HL-60 (cell line): ENCODE measurements around the gene SLC25A19.

Source experiments
- DNase-seq, 2 experiments: peaks; one replicate each; pipeline ENCODE4 v3.0.0-alpha.2; 2010 to 2020; ENCODE audit warnings: low read depth in 1 of 2, low spot score in 1 of 2
- H3K27ac ChIP-seq: fragments of 250-450 bp; sonication (Bioruptor Pico); replicated peaks from 2 replicates; pipeline ENCODE4 v1.5.1; 2020; ENCODE audit warnings: mild to moderate bottlenecking, moderate library complexity
- H3K27me3 ChIP-seq: fragments of 250-450 bp; sonication (Bioruptor Pico); 2 replicates; pipeline ENCODE4 v1.5.1; 2021; ENCODE audit warnings: mild to moderate bottlenecking, moderate library complexity; ENCODE audit not compliant: insufficient read depth, poor library complexity, severe bottlenecking
- H3K4me3 ChIP-seq: replicated peaks from 2 replicates; pipeline ENCODE4 v1.5.1; 2011; ENCODE audit warnings: mild to moderate bottlenecking, control low read depth, low read length; ENCODE audit not compliant: insufficient read depth
- GABPA ChIP-seq: IDR thresholded peaks from 2 replicates; pipeline ENCODE4 v1.6.1; 2012; ENCODE audit warnings: low read depth
- POLR2AphosphoS5 ChIP-seq: IDR thresholded peaks from 2 replicates; pipeline ENCODE4 v1.6.1; 2012; ENCODE audit warnings: low read depth
- SPI1 ChIP-seq: IDR thresholded peaks from 2 replicates; pipeline ENCODE4 v1.6.1; 2012; ENCODE audit warnings: low read depth, mild to moderate bottlenecking, borderline replicate concordance
- TF ChIP-seq, protein P1 (sequence below): IDR thresholded peaks from 2 replicates; pipeline ENCODE4 v1.6.1; 2012; ENCODE audit warnings: low read depth; ENCODE audit not compliant: insufficient replicate concordance
- TF ChIP-seq, protein P2 (sequence below): IDR thresholded peaks from one replicate; pipeline ENCODE4 v1.5.1; 2011; ENCODE audit warnings: low read length, control low read depth, inconsistent platforms; ENCODE audit not compliant: insufficient read depth

The SLC25A19 gene

DNA sequence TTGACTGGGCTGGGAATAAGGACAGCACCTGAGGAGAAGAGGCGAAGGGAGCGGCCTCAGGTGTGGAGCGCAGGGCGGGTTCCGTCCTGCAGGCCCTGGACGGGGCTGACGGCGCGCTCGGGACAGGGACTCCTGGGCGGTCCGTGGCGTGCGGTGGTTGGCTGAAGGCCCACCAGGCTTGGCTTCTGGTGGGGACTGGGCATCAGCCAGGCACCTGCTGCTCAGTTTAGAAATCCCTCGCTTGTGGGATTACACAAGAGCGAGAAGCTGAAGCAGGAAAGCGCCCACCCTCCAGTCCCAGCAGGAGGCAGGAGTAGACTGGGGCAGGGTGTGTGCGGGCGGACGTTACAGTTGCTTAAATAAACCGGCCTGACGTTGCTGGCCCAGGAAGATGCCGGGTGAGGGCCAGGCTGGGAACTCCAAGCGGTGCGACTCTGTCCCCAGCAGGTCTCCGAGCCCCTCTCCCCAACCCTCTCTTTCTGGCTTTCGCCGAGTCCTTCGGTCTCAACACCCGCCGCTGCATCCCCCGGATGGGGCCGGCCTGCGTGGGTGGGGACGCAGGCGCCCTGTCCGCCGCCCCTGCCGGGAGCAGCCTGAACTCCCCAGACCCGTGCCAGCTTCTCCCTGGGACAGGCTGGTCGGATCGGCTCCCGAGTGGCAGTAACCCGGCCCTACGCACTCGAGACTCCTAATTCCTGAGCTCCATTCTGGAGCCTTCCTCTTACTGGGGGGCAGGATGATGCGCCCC lies 18.8 kb downstream of the SLC25A19 start:
- peak overlapping the region; percentile 74 for H3K4me3 ChIP-seq
- no peaks in the 10 kb centered on the region for H3K27me3 ChIP-seq
- H3K27ac ChIP-seq: peak overlapping the region; percentile 88
- peak; percentile 73 to 86 for DNase-seq
- TF ChIP-seq, protein P1, sequence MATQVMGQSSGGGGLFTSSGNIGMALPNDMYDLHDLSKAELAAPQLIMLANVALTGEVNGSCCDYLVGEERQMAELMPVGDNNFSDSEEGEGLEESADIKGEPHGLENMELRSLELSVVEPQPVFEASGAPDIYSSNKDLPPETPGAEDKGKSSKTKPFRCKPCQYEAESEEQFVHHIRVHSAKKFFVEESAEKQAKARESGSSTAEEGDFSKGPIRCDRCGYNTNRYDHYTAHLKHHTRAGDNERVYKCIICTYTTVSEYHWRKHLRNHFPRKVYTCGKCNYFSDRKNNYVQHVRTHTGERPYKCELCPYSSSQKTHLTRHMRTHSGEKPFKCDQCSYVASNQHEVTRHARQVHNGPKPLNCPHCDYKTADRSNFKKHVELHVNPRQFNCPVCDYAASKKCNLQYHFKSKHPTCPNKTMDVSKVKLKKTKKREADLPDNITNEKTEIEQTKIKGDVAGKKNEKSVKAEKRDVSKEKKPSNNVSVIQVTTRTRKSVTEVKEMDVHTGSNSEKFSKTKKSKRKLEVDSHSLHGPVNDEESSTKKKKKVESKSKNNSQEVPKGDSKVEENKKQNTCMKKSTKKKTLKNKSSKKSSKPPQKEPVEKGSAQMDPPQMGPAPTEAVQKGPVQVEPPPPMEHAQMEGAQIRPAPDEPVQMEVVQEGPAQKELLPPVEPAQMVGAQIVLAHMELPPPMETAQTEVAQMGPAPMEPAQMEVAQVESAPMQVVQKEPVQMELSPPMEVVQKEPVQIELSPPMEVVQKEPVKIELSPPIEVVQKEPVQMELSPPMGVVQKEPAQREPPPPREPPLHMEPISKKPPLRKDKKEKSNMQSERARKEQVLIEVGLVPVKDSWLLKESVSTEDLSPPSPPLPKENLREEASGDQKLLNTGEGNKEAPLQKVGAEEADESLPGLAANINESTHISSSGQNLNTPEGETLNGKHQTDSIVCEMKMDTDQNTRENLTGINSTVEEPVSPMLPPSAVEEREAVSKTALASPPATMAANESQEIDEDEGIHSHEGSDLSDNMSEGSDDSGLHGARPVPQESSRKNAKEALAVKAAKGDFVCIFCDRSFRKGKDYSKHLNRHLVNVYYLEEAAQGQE: peak; percentile 33
- TF ChIP-seq GABPA (no peak), SPI1 (no peak), POLR2AphosphoS5 (peak; percentile 67)
- TF ChIP-seq, protein P2, sequence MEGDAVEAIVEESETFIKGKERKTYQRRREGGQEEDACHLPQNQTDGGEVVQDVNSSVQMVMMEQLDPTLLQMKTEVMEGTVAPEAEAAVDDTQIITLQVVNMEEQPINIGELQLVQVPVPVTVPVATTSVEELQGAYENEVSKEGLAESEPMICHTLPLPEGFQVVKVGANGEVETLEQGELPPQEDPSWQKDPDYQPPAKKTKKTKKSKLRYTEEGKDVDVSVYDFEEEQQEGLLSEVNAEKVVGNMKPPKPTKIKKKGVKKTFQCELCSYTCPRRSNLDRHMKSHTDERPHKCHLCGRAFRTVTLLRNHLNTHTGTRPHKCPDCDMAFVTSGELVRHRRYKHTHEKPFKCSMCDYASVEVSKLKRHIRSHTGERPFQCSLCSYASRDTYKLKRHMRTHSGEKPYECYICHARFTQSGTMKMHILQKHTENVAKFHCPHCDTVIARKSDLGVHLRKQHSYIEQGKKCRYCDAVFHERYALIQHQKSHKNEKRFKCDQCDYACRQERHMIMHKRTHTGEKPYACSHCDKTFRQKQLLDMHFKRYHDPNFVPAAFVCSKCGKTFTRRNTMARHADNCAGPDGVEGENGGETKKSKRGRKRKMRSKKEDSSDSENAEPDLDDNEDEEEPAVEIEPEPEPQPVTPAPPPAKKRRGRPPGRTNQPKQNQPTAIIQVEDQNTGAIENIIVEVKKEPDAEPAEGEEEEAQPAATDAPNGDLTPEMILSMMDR: peak; percentile 0

DNA sequence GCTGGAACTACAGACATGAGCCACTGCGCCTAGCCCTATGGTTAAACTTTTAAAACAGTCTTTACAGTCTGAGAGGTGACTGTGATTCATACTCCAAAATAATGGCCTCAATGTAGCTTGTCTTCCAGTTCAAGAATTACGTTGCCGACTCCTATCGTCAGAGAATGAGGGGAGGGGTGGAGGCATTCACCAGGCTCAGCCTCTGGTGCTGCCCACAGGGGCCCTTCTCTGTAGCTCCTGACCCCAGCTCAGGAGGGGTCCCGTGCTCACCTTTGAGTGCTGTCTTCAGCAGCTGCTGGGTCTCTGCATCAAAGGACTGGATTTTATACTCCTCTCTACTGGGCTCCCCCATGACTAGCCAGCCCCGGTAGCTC lies 19.4 kb downstream of the SLC25A19 start:
- DNase-seq: no peak
- Histone ChIP-seq H3K27ac (peak overlapping the region; percentile 88), H3K4me3 (peak overlapping the region; percentile 74), H3K27me3 (no peaks in the 10 kb centered on the region)
- TF ChIP-seq SPI1 (no peak), POLR2AphosphoS5 (no peak), GABPA (no peak)
- TF ChIP-seq, protein P1: no peak
- TF ChIP-seq, protein P2: no peak

DNA sequence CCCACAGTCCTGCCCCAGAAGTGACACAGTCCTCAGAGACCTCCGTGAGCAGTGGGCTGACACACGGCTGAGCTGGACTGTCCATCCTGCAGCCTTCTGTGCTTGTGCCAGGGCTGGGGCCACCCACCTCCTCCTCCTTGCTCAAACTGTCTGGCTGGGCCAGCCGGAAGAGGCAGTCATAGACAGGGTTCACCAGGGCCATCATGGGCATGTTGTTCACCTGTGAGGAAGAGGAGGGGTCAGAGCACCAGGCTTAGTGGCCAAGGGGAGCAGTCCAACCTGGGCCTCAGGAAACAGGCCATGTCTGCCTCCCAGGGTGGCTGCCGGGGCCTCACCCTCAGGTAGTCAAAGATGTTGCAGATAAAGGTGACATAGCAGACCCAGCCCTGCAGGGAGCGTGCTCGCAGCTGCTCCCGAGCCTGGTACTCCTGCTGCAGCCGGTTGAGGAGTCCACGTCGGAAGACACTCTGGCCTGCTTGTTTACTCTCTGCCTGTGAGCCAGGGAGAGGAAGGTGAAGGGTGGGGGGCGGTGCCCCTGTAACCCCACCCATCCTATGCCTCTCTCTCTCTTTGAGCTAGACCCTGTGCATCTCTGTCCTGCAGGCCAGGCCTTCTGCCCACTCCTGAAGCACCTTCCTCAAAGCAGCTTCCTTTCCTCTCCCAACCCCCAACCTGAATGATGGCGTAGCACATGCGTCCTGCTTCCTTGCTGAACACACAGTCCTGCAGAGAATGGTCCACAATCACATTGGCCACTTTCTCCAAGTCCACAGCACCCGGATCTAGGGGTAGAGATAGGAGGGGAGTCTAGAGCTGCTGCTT lies 21.6 kb downstream of the SLC25A19 start:
- Histone ChIP-seq H3K27ac (peak overlapping the region; percentile 76), H3K4me3 (no peak overlapping the region), H3K27me3 (no peaks in the 10 kb centered on the region)
- TF ChIP-seq POLR2AphosphoS5: peak; percentile 63
- TF ChIP-seq GABPA: no peak
- peak; percentile 70 to 73 for DNase-seq

DNA sequence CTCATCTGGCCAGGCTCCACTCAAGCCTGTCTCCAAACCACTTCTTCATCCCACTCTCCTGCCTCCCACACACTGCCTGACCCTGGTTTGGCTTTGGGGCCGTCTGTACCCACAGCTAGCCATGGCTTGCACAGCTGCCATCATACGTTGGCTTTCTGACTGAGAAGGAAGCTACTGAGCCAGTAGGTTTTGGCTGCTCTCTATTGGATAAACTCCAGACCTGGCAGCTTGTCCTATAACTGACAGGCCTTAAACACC lies 22.2 kb downstream of the SLC25A19 start:
- no peaks in the 10 kb centered on the region for H3K27me3 ChIP-seq
- peak; percentile 64 to 95 for DNase-seq
- TF ChIP-seq POLR2AphosphoS5: peak; percentile 74; the same call in 1 of the 2 replicates
- TF ChIP-seq, protein P1: no peak
- peak; percentile 82; the same call in 1 of the 2 replicates for TF ChIP-seq SPI1
- TF ChIP-seq GABPA: no peak
- H3K4me3 ChIP-seq: no peak overlapping the region
- peak overlapping the region; percentile 76 for H3K27ac ChIP-seq
